ENCODE results near the gene CXorf58.
"Not testable (repeated sequence)": the region's sequence is repeated elsewhere in the genome, so short reads cannot be mapped to it uniquely, and the experiment has no call there.

The CXorf58 gene

GRCh38 chrX:23907498-23908218 is at the start of gene CXorf58, which contains the start of gene APOO:
Gene CXorf58, plus strand, starts transcription at chrX:23908006. Its CDS starts 2,297 bp downstream, at chrX:23910303.
Gene APOO, minus strand, starts transcription at chrX:23907938. Its CDS starts 236 bp downstream, at chrX:23907702.
- DNase-seq (ENCODE audit: low spot score) (peak; percentile 80), FAIRE-seq (no peak)

- not testable (repeated sequence) for FAIRE-seq; DNase-seq (ENCODE audit: low spot score)
These were observed 48.6 kb upstream of the CXorf58 start for GRCh38 chrX:23859238-23859637.

- no peak for DNase-seq (ENCODE audit: low spot score)
- no peak for FAIRE-seq
These were observed 46.5 kb upstream of the CXorf58 start for GRCh38 chrX:23861215-23861896.

GRCh38 chrX:23861952-23862351 is 45.9 kb upstream of the CXorf58 start:
- DNase-seq (ENCODE audit: low spot score); FAIRE-seq: not testable (repeated sequence)

GRCh38 chrX:23864742-23865326 is 43.0 kb upstream of the CXorf58 start:
- FAIRE-seq (no peak), DNase-seq (ENCODE audit: low spot score) (no peak)

GRCh38 chrX:23870041-23870440 is 37.8 kb upstream of the CXorf58 start:
- DNase-seq (ENCODE audit: low spot score) = no peak

GRCh38 chrX:23871905-23872546 is 35.8 kb upstream of the CXorf58 start:
- DNase-seq (ENCODE audit: low spot score) (no peak), FAIRE-seq (no peak)

More at GRCh38 chrX:23870041-23870440, 37.8 kb upstream of the CXorf58 start:
- no peak for FAIRE-seq

GRCh38 chrX:23879380-23880090 is 28.3 kb upstream of the CXorf58 start:
- FAIRE-seq (no peak), DNase-seq (ENCODE audit: low spot score) (no peak)

- DNase-seq (ENCODE audit: low spot score) (peak; percentile 53), FAIRE-seq (no peak)
These were observed 24.0 kb upstream of the CXorf58 start for GRCh38 chrX:23883737-23884354.

- DNase-seq (ENCODE audit: low spot score) = no peak
- no peak for FAIRE-seq
These were observed 23.3 kb upstream of the CXorf58 start for GRCh38 chrX:23884427-23885024.

GRCh38 chrX:23885803-23886202 is 22.0 kb upstream of the CXorf58 start:
- FAIRE-seq (no peak), DNase-seq (ENCODE audit: low spot score) (no peak)

GRCh38 chrX:23887451-23887850 is 20.4 kb upstream of the CXorf58 start:
- DNase-seq (ENCODE audit: low spot score) (no peak), FAIRE-seq (no peak)

- FAIRE-seq (no peak), DNase-seq (ENCODE audit: low spot score) (no peak)
These were observed 19.9 kb upstream of the CXorf58 start for GRCh38 chrX:23887918-23888317.

- FAIRE-seq = no peak
- no peak for DNase-seq (ENCODE audit: low spot score)
These were observed 18.8 kb upstream of the CXorf58 start for GRCh38 chrX:23888887-23889501.

- DNase-seq (ENCODE audit: low spot score) = no peak
- FAIRE-seq = no peak
These were observed 16.9 kb upstream of the CXorf58 start for GRCh38 chrX:23890933-23891332.

- DNase-seq (ENCODE audit: low spot score); FAIRE-seq: not testable (repeated sequence)
These were observed 12.8 kb upstream of the CXorf58 start for GRCh38 chrX:23894993-23895392.

GRCh38 chrX:23896539-23896938 is 11.3 kb upstream of the CXorf58 start:
- DNase-seq (ENCODE audit: low spot score); FAIRE-seq: not testable (repeated sequence)

GRCh38 chrX:23896981-23897380 is 10.8 kb upstream of the CXorf58 start:
- no peak for FAIRE-seq

GRCh38 chrX:23898412-23898959 is 9.3 kb upstream of the CXorf58 start:
- no peak for DNase-seq (ENCODE audit: low spot score)
- FAIRE-seq = no peak

More at GRCh38 chrX:23896981-23897380, 10.8 kb upstream of the CXorf58 start:
- no peak for DNase-seq (ENCODE audit: low spot score)
